Measurements from ENCODE around the gene CEACAM8. TPM values are rescaled to one million over a fixed set of nuclear protein-coding genes. Genes with fewer than 3 reads are reported as not detected.

The CEACAM8 gene
- polyA plus RNA-seq, 2 of the 4 experiments (the other 2 are of a cell fraction), result not detected

GRCh38 chr19:42546831-42547500, 47.8 kb downstream of the CEACAM8 start:
- TF ChIP-seq E2F6 (IDR thresholded peaks at IDR 0.05; ENCODE audit: borderline replicate concordance, low read depth) (no peak), CHD2 (IDR thresholded peaks at IDR 0.05; ENCODE audit: low read length, partially characterized antibody) (no peak), MAFK (IDR thresholded peaks at IDR 0.05; ENCODE audit: partially characterized antibody) (no peak), PBX3 (IDR thresholded peaks at IDR 0.05) (no peak), TP53 (CRISPR knock-in tag; IDR thresholded peaks at IDR 0.05) (no peak), RCOR1 (IDR thresholded peaks at IDR 0.05; ENCODE audit: low read depth, low read length) (no peak), HOXA7 (CRISPR knock-in tag; IDR thresholded peaks at IDR 0.05) (no peak), KDM5A (IDR thresholded peaks at IDR 0.05) (no peak), HMGXB4 (CRISPR knock-in tag; IDR thresholded peaks at IDR 0.05; ENCODE audit: borderline replicate concordance) (no peak), RFX5 (IDR thresholded peaks at IDR 0.05) (no peak), NR3C1 (IDR thresholded peaks at IDR 0.05) (no peak), FOSB (CRISPR knock-in tag; IDR thresholded peaks at IDR 0.05) (no peak), JUN (IDR thresholded peaks at IDR 0.05) (no peak), MAZ (IDR thresholded peaks at IDR 0.05; ENCODE audit: borderline replicate concordance, low read depth, low read length) (no peak), CBX8 (IDR thresholded peaks at IDR 0.05) (no peak), GATA3 (IDR thresholded peaks at IDR 0.05; ENCODE audit: borderline replicate concordance) (no peak), NFE2L2 (conservative IDR thresholded peaks at IDR 0.05; ENCODE audit: low read length) (no peak), ZFP36 (IDR thresholded peaks at IDR 0.05; ENCODE audit: borderline replicate concordance, partially characterized antibody) (no peak), HOXB13 (CRISPR knock-in tag; IDR thresholded peaks at IDR 0.05; ENCODE audit: low read depth) (no peak), ZNF302 (CRISPR knock-in tag; IDR thresholded peaks at IDR 0.05) (no peak)
- FAIRE-seq, result no peak

DNA sequence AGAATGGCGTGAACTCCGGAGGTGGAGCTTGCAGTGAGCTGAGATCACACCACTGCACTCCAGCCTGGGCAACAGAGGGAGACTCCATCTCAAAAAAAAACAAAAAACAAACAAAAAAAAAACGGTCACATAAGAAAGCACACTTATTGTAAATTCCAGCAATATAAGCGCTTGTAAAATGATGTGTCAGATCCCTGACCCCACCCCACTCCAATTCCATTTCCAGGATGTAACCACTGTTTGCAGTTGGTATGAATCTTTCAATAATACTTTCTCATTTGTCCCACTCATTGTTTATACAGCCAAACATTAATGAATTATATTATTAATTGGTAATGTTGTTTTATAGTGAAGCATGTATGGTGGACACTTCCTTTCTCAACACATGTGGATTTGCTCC, 50.6 kb downstream of the CEACAM8 start:
- no peak for DNase-seq (ENCODE audit: low read depth in 1 of 2, low spot score in 1 of 2)
- 63% methylated on average over 4 of the region's 4 CpGs for WGBS (ENCODE audit: missing lambda C conversion rate)
- peak; percentile 63 for FAIRE-seq
- ATAC-seq, result no peak
- CTCF ChIA-PET, result interaction anchor here (2.3 to 2.8 kb wide), 5 partner anchors 15 to 104 kb away, joined by 7 to 23 read pairs (median 14); partner anchors contain the start of gene CEACAM1
- Histone ChIP-seq H3K4me3 (no peak overlapping the region), H3K27ac (no peak overlapping the region), H3K9me3 (peaks cover 6% of the 10 kb centered on the region; the same call in 2 of the 3 replicates), H3K4me2 (no peak overlapping the region), H3K4me1 (no peaks in the 10 kb centered on the region)
- TF ChIP-seq EP300 (IDR thresholded peaks at IDR 0.05), result no peak
- TF ChIP-seq CTCF (IDR thresholded peaks at IDR 0.05), result no peak
- no peak for TF ChIP-seq KDM5A (IDR thresholded peaks at IDR 0.05)
- TF ChIP-seq, protein P1, sequence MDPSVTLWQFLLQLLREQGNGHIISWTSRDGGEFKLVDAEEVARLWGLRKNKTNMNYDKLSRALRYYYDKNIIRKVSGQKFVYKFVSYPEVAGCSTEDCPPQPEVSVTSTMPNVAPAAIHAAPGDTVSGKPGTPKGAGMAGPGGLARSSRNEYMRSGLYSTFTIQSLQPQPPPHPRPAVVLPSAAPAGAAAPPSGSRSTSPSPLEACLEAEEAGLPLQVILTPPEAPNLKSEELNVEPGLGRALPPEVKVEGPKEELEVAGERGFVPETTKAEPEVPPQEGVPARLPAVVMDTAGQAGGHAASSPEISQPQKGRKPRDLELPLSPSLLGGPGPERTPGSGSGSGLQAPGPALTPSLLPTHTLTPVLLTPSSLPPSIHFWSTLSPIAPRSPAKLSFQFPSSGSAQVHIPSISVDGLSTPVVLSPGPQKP (IDR thresholded peaks at IDR 0.05; ENCODE audit: low read depth, low read length), result no peak
- POLR2A ChIA-PET, result no interaction called here

More at GRCh38 chr19:42546831-42547500, 47.8 kb downstream of the CEACAM8 start:
- 17% methylated on average over 4 of the region's 4 CpGs for WGBS (ENCODE audit: missing lambda C conversion rate)
- ATAC-seq, result no peak
- Histone ChIP-seq H3K4me1 (no peaks in the 10 kb centered on the region), H3K4me2 (no peak overlapping the region), H3K9me3 (peaks cover 7% of the 10 kb centered on the region; the same call in 2 of the 3 replicates), H3K27ac (no peak overlapping the region), H3K4me3 (no peak overlapping the region)
- DNase-seq (ENCODE audit: low read depth in 1 of 2, low spot score in 1 of 2), result no peak
- ChIA-PET POLR2A (no interaction called here), CTCF (interaction anchor here (1.0 to 2.6 kb wide), 5 partner anchors 16 to 101 kb away, joined by 3 to 14 read pairs (median 3); no protein-coding TSS in a partner anchor)

Data from A549 (cell line).